ENCODE measurements around the gene UBAC1. TPM values are rescaled to one million over a fixed set of nuclear protein-coding genes. Genes with fewer than 3 reads are reported as not detected.
A peak's percentile ranks its signal among the peaks of the same experiment; 100 is the strongest.

UBAC1 gene
- total and polyA plus RNA-seq, 9 of the 15 experiments (the other 6 are each of a cell fraction or from before 2014, with no cell fraction given), result 94.0 to 399 (median 228) TPM

DNA sequence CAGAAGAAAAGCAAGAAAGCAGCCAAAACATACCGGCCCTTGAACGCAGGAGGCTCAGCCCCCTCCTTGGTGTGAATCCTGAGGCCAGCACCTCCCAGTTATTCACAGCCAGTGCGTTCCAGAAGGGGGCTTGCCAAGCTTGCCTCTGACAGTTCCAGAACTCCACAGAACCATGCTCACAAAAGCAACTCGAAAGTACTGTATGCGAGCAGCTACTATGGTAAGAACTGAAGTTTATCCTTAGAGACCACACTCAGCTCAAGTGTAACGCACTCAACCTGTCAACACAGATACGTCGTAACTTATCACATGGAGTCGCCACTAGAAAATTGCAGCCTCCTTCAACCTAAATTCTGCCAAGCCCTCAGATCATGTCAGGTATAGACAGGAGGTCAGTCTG is 1.4 kb downstream of the UBAC1 start (continued):
- TF ChIP-seq SIN3A (IDR thresholded peaks at IDR 0.05; ENCODE audit: borderline replicate concordance in 2 of 2, control insufficient read depth in 1 of 2, low read depth in 2 of 2, low read length in 2 of 2) (peak; percentile 51 to 80; a peak in 2 of 4 replicates), HMGXB4 (CRISPR knock-in tag; IDR thresholded peaks at IDR 0.05) (0 out of 2 replicates have a peak, but pooled peaks have one; percentile 36), NR3C1 (CRISPR knock-in tag; IDR thresholded peaks at IDR 0.05) (no peak), ZNF77 (CRISPR knock-in tag; IDR thresholded peaks at IDR 0.05) (no peak), NFRKB (IDR thresholded peaks at IDR 0.05; ENCODE audit: low read depth) (0 out of 2 replicates have a peak, but pooled peaks have one; percentile 32), TEAD1 (CRISPR knock-in tag; IDR thresholded peaks at IDR 0.05) (peak in 1 of 2 experiments; percentile 51; a peak in 2 of 4 replicates), NCOA6 (IDR thresholded peaks at IDR 0.05) (no peak), ERF (CRISPR knock-in tag; IDR thresholded peaks at IDR 0.05) (peak; percentile 32; the same call in 1 of the 2 replicates), FOXK2 (conservative IDR thresholded peaks at IDR 0.05 in 1 of 2, IDR thresholded peaks at IDR 0.05 in 1 of 2; ENCODE audit: low read depth in 2 of 2) (0 out of 4 replicates have a peak, but pooled peaks of 1 of the 2 experiments have one; percentile 31), ARID2 (IDR thresholded peaks at IDR 0.05) (peak; percentile 16; the same call in 1 of the 2 replicates), AFF4 (CRISPR knock-in tag; IDR thresholded peaks at IDR 0.05) (0 out of 2 replicates have a peak, but pooled peaks have one; percentile 10), HDAC1 (IDR thresholded peaks at IDR 0.05) (peak in 1 of 2 experiments; percentile 67; a peak in 2 of 4 replicates)
- TF ChIP-seq, protein P1, sequence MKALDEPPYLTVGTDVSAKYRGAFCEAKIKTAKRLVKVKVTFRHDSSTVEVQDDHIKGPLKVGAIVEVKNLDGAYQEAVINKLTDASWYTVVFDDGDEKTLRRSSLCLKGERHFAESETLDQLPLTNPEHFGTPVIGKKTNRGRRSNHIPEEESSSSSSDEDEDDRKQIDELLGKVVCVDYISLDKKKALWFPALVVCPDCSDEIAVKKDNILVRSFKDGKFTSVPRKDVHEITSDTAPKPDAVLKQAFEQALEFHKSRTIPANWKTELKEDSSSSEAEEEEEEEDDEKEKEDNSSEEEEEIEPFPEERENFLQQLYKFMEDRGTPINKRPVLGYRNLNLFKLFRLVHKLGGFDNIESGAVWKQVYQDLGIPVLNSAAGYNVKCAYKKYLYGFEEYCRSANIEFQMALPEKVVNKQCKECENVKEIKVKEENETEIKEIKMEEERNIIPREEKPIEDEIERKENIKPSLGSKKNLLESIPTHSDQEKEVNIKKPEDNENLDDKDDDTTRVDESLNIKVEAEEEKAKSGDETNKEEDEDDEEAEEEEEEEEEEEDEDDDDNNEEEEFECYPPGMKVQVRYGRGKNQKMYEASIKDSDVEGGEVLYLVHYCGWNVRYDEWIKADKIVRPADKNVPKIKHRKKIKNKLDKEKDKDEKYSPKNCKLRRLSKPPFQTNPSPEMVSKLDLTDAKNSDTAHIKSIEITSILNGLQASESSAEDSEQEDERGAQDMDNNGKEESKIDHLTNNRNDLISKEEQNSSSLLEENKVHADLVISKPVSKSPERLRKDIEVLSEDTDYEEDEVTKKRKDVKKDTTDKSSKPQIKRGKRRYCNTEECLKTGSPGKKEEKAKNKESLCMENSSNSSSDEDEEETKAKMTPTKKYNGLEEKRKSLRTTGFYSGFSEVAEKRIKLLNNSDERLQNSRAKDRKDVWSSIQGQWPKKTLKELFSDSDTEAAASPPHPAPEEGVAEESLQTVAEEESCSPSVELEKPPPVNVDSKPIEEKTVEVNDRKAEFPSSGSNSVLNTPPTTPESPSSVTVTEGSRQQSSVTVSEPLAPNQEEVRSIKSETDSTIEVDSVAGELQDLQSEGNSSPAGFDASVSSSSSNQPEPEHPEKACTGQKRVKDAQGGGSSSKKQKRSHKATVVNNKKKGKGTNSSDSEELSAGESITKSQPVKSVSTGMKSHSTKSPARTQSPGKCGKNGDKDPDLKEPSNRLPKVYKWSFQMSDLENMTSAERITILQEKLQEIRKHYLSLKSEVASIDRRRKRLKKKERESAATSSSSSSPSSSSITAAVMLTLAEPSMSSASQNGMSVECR (CRISPR knock-in tag; IDR thresholded peaks at IDR 0.05), result peak; percentile 57; the same call in 1 of the 2 replicates
- TF ChIP-seq, protein P2, sequence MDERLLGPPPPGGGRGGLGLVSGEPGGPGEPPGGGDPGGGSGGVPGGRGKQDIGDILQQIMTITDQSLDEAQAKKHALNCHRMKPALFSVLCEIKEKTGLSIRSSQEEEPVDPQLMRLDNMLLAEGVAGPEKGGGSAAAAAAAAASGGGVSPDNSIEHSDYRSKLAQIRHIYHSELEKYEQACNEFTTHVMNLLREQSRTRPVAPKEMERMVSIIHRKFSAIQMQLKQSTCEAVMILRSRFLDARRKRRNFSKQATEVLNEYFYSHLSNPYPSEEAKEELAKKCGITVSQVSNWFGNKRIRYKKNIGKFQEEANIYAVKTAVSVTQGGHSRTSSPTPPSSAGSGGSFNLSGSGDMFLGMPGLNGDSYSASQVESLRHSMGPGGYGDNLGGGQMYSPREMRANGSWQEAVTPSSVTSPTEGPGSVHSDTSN (CRISPR knock-in tag; IDR thresholded peaks at IDR 0.05; ENCODE audit: low read depth), result no peak
- TF ChIP-seq, protein P2 (tag; conservative IDR thresholded peaks at IDR 0.05; ENCODE audit: low read depth), result peak; percentile 87
